OCI-LY7 (cell line): ENCODE measurements around the gene RHBG.

Source experiments
- CTCF ChIP-seq: fragments of 200-600 bp; sonication (generic); conservative IDR thresholded peaks from 2 replicates; pipeline ENCODE4 v1.5.1; 2014; ENCODE audit warnings: mild to moderate bottlenecking, antibody characterized with exemption, low read length, moderate library complexity, mixed read lengths
- EZH2phosphoT487 ChIP-seq: fragments of 200-600 bp; sonication (generic); IDR thresholded peaks from 2 replicates; pipeline ENCODE4 v1.6.1; 2018; ENCODE audit warnings: low read depth, borderline replicate concordance, mild to moderate bottlenecking, mixed run types, antibody characterized with exemption, low read length, moderate library complexity, mixed read lengths

GRCh38 chr1:156407344-156407743, 38.3 kb downstream of the RHBG start:
- TF ChIP-seq CTCF (no peak), EZH2phosphoT487 (no peak)
